HEK293 (cell line): ENCODE results near the gene ZYX.

Experiments used
- CTCF ChIA-PET: fragments of 350-600 bp; formaldehyde crosslinking; extraction: SDS; loops from one replicate; lab custom pipeline; 2021; ENCODE audit warnings: antibody characterized with exemption; lab: Yijun Ruan, JAX
- POLR2A ChIA-PET: fragments of 300-600 bp; formaldehyde crosslinking; extraction: SDS; loops from one replicate; lab custom pipeline; 2020; ENCODE audit warnings: antibody characterized with exemption, inconsistent platforms; lab: Yijun Ruan, JAX
- H3K27ac ChIP-seq: fragments of 200-500 bp; sonication (Bioruptor generic); 2 replicates; pipeline ENCODE4 v1.5.1; 2014; ENCODE audit warnings: low read depth, low read length, control low read depth, inconsistent platforms; ENCODE audit errors: extremely low read depth
- H3K36me3 ChIP-seq, 2 experiments: fragments of 200-500 bp in 1 of 2; sonication (Bioruptor generic) in 1 of 2; 1 replicate in 1 of 2; 2 replicates in 1 of 2; pipeline ENCODE4 v1.5.1; 2014 to 2017; ENCODE audit warnings: inconsistent platforms in 2 of 2, low read length in 2 of 2; ENCODE audit not compliant: control insufficient read depth in 2 of 2, insufficient read depth in 1 of 2
- H3K4me1 ChIP-seq: fragments of 200-500 bp; sonication (Bioruptor generic); 2 replicates; pipeline ENCODE4 v1.5.1; 2014; ENCODE audit warnings: mild to moderate bottlenecking, low read length, inconsistent platforms; ENCODE audit not compliant: control insufficient read depth, insufficient read depth
- H3K4me3 ChIP-seq: 2 replicates; pipeline ENCODE4 v1.5.1; 2011; ENCODE audit warnings: low read depth, mild to moderate bottlenecking, control low read depth, low read length, moderate library complexity
- H3K9me3 ChIP-seq: fragments of 200-500 bp; sonication (Bioruptor generic); 2 replicates; pipeline ENCODE4 v1.5.1; 2014; ENCODE audit warnings: low read depth, low read length, inconsistent platforms; ENCODE audit not compliant: control insufficient read depth, insufficient read depth
- GLI2 ChIP-seq: fragments of 450-650 bp; formaldehyde crosslinking; IDR thresholded peaks from 2 replicates; pipeline ENCODE4; 2017; ENCODE audit warnings: missing biosample characterization, missing genetic modification characterization, low read depth, borderline replicate concordance
- MZF1 ChIP-seq: fragments of 450-650 bp; formaldehyde crosslinking; IDR thresholded peaks from 2 replicates; pipeline ENCODE4 v1.5.1; 2017; ENCODE audit warnings: missing biosample characterization, missing genetic modification characterization, borderline replicate concordance
- PRDM2 ChIP-seq: fragments of 450-650 bp; formaldehyde crosslinking; IDR thresholded peaks from 2 replicates; pipeline ENCODE4 v1.5.1; 2016; ENCODE audit warnings: missing biosample characterization, missing genetic modification characterization, borderline replicate concordance
- SP7 ChIP-seq: fragments of 450-650 bp; formaldehyde crosslinking; IDR thresholded peaks from 2 replicates; pipeline ENCODE4 v1.5.1; 2016; ENCODE audit warnings: missing biosample characterization, missing genetic modification characterization
- ZBTB17 ChIP-seq: fragments of 450-650 bp; formaldehyde crosslinking; IDR thresholded peaks from 2 replicates; pipeline ENCODE4 v1.5.1; 2016; ENCODE audit warnings: missing biosample characterization, missing genetic modification characterization
- ZFP37 ChIP-seq: fragments of 450-650 bp; formaldehyde crosslinking; IDR thresholded peaks from 2 replicates; pipeline ENCODE4 v1.5.1; 2016; ENCODE audit warnings: missing biosample characterization, missing genetic modification characterization
- ZFP41 ChIP-seq: fragments of 450-650 bp; formaldehyde crosslinking; IDR thresholded peaks from 2 replicates; pipeline ENCODE4 v1.5.1; 2016; ENCODE audit warnings: missing biosample characterization, missing genetic modification characterization, borderline replicate concordance
- ZNF121 ChIP-seq: fragments of 450-650 bp; formaldehyde crosslinking; IDR thresholded peaks from 2 replicates; pipeline ENCODE4 v1.5.1; 2016; ENCODE audit warnings: missing biosample characterization, missing genetic modification characterization
- ZNF140 ChIP-seq: fragments of 450-650 bp; formaldehyde crosslinking; IDR thresholded peaks from 2 replicates; pipeline ENCODE4 v1.5.1; 2016; ENCODE audit warnings: missing biosample characterization, missing genetic modification characterization
- ZNF146 ChIP-seq: fragments of 450-650 bp; formaldehyde crosslinking; IDR thresholded peaks from 2 replicates; pipeline ENCODE4 v1.5.1; 2016; ENCODE audit warnings: missing biosample characterization, missing genetic modification characterization
- ZNF16 ChIP-seq: fragments of 450-650 bp; formaldehyde crosslinking; IDR thresholded peaks from 2 replicates; pipeline ENCODE4 v1.5.1; 2016; ENCODE audit warnings: low read depth, missing biosample characterization, missing genetic modification characterization
- ZNF174 ChIP-seq: fragments of 450-650 bp; formaldehyde crosslinking; IDR thresholded peaks from 2 replicates; pipeline ENCODE4 v1.5.0; 2017; ENCODE audit warnings: missing biosample characterization, mild to moderate bottlenecking, missing genetic modification characterization
- ZNF239 ChIP-seq: fragments of 450-650 bp; formaldehyde crosslinking; IDR thresholded peaks from 2 replicates; pipeline ENCODE4 v1.5.1; 2016; ENCODE audit warnings: missing biosample characterization, missing genetic modification characterization
- ZNF311 ChIP-seq: fragments of 450-650 bp; formaldehyde crosslinking; IDR thresholded peaks from 2 replicates; pipeline ENCODE4 v1.5.1; 2017; ENCODE audit warnings: missing biosample characterization, missing genetic modification characterization, borderline replicate concordance
- ZNF473 ChIP-seq: fragments of 450-650 bp; formaldehyde crosslinking; IDR thresholded peaks from 2 replicates; pipeline ENCODE4 v1.5.1; 2017; ENCODE audit warnings: missing biosample characterization, missing genetic modification characterization
- ZNF48 ChIP-seq: fragments of 450-650 bp; formaldehyde crosslinking; IDR thresholded peaks from 2 replicates; pipeline ENCODE4 v1.5.1; 2016; ENCODE audit warnings: missing biosample characterization, missing genetic modification characterization
- ZNF518A ChIP-seq: fragments of 450-650 bp; formaldehyde crosslinking; conservative IDR thresholded peaks from 2 replicates; pipeline ENCODE4 v1.5.1; 2016; ENCODE audit warnings: low read depth, missing biosample characterization, missing genetic modification characterization
- ZNF544 ChIP-seq: fragments of 450-650 bp; formaldehyde crosslinking; IDR thresholded peaks from 2 replicates; pipeline ENCODE4 v1.5.0; 2017; ENCODE audit warnings: missing biosample characterization, missing genetic modification characterization
- ZNF558 ChIP-seq: fragments of 450-650 bp; formaldehyde crosslinking; IDR thresholded peaks from 2 replicates; pipeline ENCODE4 v1.5.1; 2016; ENCODE audit warnings: missing biosample characterization, missing genetic modification characterization
- ZNF585B ChIP-seq: fragments of 450-650 bp; formaldehyde crosslinking; IDR thresholded peaks from 2 replicates; pipeline ENCODE4 v1.5.1; 2016; ENCODE audit warnings: missing biosample characterization, missing genetic modification characterization
- ZNF596 ChIP-seq: fragments of 450-650 bp; IDR thresholded peaks from 2 replicates; pipeline ENCODE4 v1.5.0; 2018; ENCODE audit warnings: missing biosample characterization, mild to moderate bottlenecking, missing genetic modification characterization, moderate library complexity
- ZNF623 ChIP-seq: fragments of 450-650 bp; formaldehyde crosslinking; IDR thresholded peaks from 2 replicates; pipeline ENCODE4 v1.5.1; 2016; ENCODE audit warnings: missing biosample characterization, missing genetic modification characterization
- ZNF654 ChIP-seq: fragments of 450-650 bp; formaldehyde crosslinking; IDR thresholded peaks from 2 replicates; pipeline ENCODE4 v1.5.1; 2016; ENCODE audit warnings: low read depth, missing biosample characterization, missing genetic modification characterization
- ZXDB ChIP-seq: fragments of 450-650 bp; formaldehyde crosslinking; IDR thresholded peaks from 2 replicates; pipeline ENCODE4 v1.5.1; 2016; ENCODE audit warnings: missing biosample characterization, missing genetic modification characterization
- TF ChIP-seq, protein P1 (sequence below): fragments of 450-650 bp; formaldehyde crosslinking; IDR thresholded peaks from 2 replicates; pipeline ENCODE4 v1.5.1; 2016; ENCODE audit warnings: missing biosample characterization, missing genetic modification characterization

The ZYX gene

DNA sequence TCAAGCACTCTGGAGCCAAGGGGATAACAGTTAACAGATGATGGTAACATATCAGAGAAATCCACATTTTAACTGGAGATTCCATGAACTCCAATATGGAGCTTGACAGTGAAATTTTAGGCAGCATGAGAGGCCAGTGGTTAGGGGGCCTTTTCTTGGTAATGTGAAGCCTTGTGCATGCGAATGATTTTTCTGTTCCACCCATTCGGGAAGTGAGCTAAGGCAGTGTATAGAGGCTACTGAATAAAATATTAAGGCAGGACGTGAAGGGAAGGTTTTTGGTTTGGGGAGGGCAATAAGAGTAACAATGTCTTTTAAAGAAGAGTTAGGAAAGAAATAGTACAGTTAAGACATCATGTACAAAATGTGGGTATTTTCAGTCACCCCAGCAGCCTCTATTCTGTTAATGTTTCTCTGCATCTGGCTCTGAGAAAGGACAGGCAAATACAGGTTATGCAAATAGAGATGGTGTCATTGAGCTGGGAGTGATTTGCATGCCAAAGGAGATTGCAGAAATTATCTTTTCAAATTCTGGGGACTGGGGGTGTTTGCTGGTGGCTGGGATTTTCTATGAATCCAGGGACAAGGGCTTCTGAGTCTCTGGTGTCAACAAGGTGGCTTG lies 55.3 kb downstream of the ZYX start:
- no peaks in the 10 kb centered on the region for H3K4me1 ChIP-seq
- no peak overlapping the region for H3K27ac ChIP-seq
- CTCF ChIA-PET, result no interaction called here
- no peak overlapping the region for H3K4me3 ChIP-seq
- POLR2A ChIA-PET, result no interaction called here
- H3K36me3 ChIP-seq, result no peaks in the 10 kb centered on the region
- H3K9me3 ChIP-seq, result no peaks in the 10 kb centered on the region
- TF ChIP-seq ZNF311 (tag by site-specific recombination), result no peak
- no peak for TF ChIP-seq ZNF48 (tag by site-specific recombination)
- no peak for TF ChIP-seq ZNF596 (tag by site-specific recombination)
- no peak for TF ChIP-seq ZNF174 (tag by site-specific recombination)
- no peak for TF ChIP-seq ZFP37 (tag by site-specific recombination)
- TF ChIP-seq MZF1 (tag by site-specific recombination), result no peak
- TF ChIP-seq ZNF146 (tag by site-specific recombination), result no peak
- no peak for TF ChIP-seq ZNF558 (tag by site-specific recombination)

- H3K36me3 ChIP-seq, result no peaks in the 10 kb centered on the region
- ChIA-PET POLR2A (no interaction called here), CTCF (no interaction called here)
- no peak overlapping the region for H3K27ac ChIP-seq
- H3K4me1 ChIP-seq, result no peaks in the 10 kb centered on the region
- H3K9me3 ChIP-seq, result no peaks in the 10 kb centered on the region
- no peak overlapping the region for H3K4me3 ChIP-seq
- TF ChIP-seq SP7 (tag by site-specific recombination) (no peak), ZXDB (tag by site-specific recombination) (no peak), ZNF623 (tag by site-specific recombination) (no peak), ZNF473 (no peak), ZNF654 (tag by site-specific recombination) (no peak), ZNF518A (tag by site-specific recombination) (no peak), ZNF544 (tag by site-specific recombination) (no peak), ZNF16 (no peak), ZNF585B (tag by site-specific recombination) (no peak), PRDM2 (tag by site-specific recombination) (no peak), ZNF239 (tag by site-specific recombination) (no peak), ZBTB17 (tag by site-specific recombination) (no peak), GLI2 (tag by site-specific recombination) (no peak), ZNF140 (tag by site-specific recombination) (no peak), ZFP41 (tag by site-specific recombination) (no peak), ZNF121 (no peak)
- TF ChIP-seq, protein P1, sequence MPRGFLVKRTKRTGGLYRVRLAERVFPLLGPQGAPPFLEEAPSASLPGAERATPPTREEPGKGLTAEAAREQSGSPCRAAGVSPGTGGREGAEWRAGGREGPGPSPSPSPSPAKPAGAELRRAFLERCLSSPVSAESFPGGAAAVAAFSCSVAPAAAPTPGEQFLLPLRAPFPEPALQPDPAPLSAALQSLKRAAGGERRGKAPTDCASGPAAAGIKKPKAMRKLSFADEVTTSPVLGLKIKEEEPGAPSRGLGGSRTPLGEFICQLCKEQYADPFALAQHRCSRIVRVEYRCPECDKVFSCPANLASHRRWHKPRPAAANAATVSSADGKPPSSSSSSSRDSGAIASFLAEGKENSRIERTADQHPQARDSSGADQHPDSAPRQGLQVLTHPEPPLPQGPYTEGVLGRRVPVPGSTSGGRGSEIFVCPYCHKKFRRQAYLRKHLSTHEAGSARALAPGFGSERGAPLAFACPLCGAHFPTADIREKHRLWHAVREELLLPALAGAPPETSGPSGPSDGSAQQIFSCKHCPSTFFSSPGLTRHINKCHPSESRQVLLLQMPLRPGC (tag by site-specific recombination), result no peak
Measured at GRCh38 chr7:143437578-143437977, 56.4 kb downstream of the ZYX start.
